GM23248 (cell line): ENCODE data around the gene TEAD2.

Source experiments
- EZH2 ChIP-seq: fragments of 200-600 bp; sonication (generic); IDR thresholded peaks from 2 replicates; pipeline ENCODE4 v1.6.1; 2018; ENCODE audit warnings: antibody characterized with exemption, mild to moderate bottlenecking; ENCODE audit not compliant: insufficient read depth, poor library complexity, severe bottlenecking
- EZH2phosphoT487 ChIP-seq: fragments of 200-600 bp; sonication (generic); IDR thresholded peaks from 2 replicates; pipeline ENCODE4 v1.6.1; 2018; ENCODE audit warnings: antibody characterized with exemption, moderate library complexity, mild to moderate bottlenecking, low read depth; ENCODE audit not compliant: insufficient read depth

DNA sequence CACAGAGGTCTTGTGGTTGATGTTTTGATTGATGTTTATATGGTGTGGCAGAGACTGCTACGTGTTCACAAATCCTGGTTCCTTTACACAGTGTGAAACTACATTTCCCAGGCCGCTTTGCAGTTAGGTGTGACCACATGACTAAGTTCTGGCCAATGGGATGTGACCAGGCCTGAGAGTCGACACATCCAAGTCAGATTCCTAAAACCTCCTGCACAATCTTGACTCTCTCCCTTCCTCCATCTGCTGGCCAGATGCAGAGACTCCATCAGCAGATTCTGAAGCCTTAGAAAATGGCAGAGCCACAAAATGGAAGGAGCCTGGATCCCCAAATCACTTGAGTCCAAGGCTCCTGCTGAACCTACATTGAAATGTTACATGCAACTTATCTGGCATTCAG, 14.4 kb downstream of the TEAD2 start:
- TF ChIP-seq EZH2 (no peak), EZH2phosphoT487 (no peak)
